T-helper 17 cell (primary cell): Measurements from ENCODE around the gene TTC16. TPM values are rescaled to one million over a fixed set of nuclear protein-coding genes. Genes with fewer than 3 reads are reported as not detected.

Experiments used
- ATAC-seq: fragments of 150-1000 bp; cut with Tn5 transposase; 2 replicates; pipeline ENCODE4 v1.10.0; 2021; ENCODE audit warnings: mild to moderate bottlenecking, moderate library complexity
- DNase-seq, 3 donors: peaks; one replicate each; pipeline versions ENCODE4 v3.0.0 to v3.0.0-alpha.2; 2020 to 2021
- H3K9me3 ChIP-seq: one replicate; pipeline ENCODE4 v1.7.0; 2013; ENCODE audit warnings: low read length, mild to moderate bottlenecking; ENCODE audit not compliant: control insufficient read depth, poor library complexity, severe bottlenecking
- H3K27ac Mint-ChIP-seq: one replicate; pipeline ENCODE4 v1.8.0; 2022; ENCODE audit warnings: mild to moderate bottlenecking, moderate library complexity, mixed read lengths
- H3K27me3 Mint-ChIP-seq: one replicate; pipeline ENCODE4 v1.8.0; 2022; ENCODE audit warnings: mixed read lengths
- H3K36me3 Mint-ChIP-seq: one replicate; pipeline ENCODE4 v1.8.0; 2022; ENCODE audit warnings: low read depth, mixed read lengths
- H3K4me1 Mint-ChIP-seq: one replicate; pipeline ENCODE4 v1.8.0; 2022; ENCODE audit warnings: mild to moderate bottlenecking, mixed read lengths
- H3K4me3 Mint-ChIP-seq: one replicate; pipeline ENCODE4 v1.8.0; 2022; ENCODE audit warnings: mild to moderate bottlenecking, moderate library complexity, mixed read lengths
- total RNA-seq, 4 donors: library from RNA in 2 of 4; stranded (reverse) in 2 of 4; gene quantifications; one replicate each; pipeline ENCODE4 v1.2.3 and lab custom pipeline; 2022 to 2026

The TTC16 gene
- total RNA-seq, 2 donors from 2014 or later = 3.7 to 4.3 TPM

DNA sequence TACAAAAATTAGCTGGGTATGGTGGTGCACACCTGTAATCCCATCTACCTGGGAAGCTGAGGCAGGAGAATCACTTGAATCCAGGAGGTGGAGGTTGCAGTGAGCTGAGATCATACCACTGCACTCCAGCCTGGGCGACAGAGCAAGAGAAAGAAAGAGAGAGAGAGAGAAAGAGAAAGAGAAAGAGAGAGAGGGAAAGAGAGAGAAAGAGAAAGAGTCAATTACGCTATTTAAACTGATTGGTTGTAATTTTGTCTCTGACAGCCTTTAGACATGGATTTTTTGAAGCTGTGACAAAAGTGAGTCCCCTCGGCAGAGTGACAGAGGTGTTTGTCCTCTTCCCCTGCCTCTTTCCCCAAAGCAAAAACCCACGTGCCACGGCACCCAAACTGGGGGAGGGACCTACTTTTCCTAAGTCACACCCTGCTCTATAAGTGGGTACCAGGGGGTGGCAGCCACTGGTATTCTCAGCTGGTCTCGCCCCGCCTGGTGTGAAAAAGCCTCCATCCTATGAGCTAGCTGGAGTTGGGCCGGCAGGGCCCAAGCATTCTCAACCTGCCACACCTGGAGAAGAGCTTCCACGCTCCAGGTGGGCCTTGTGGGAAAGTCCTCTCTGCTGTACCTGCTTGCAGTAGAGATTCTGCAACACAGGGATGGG lies 12.5 kb upstream of the TTC16 start:
- no peaks in the 10 kb centered on the region for H3K27me3 Mint-ChIP-seq
- DNase-seq (no peak), ATAC-seq (no peak)
- peaks cover 17% of the 10 kb centered on the region for H3K4me1 Mint-ChIP-seq
- H3K36me3 Mint-ChIP-seq = no peaks in the 10 kb centered on the region
- H3K9me3 ChIP-seq = no peaks in the 10 kb centered on the region
- no peak overlapping the region for H3K27ac Mint-ChIP-seq
- H3K4me3 Mint-ChIP-seq = no peak overlapping the region

DNA sequence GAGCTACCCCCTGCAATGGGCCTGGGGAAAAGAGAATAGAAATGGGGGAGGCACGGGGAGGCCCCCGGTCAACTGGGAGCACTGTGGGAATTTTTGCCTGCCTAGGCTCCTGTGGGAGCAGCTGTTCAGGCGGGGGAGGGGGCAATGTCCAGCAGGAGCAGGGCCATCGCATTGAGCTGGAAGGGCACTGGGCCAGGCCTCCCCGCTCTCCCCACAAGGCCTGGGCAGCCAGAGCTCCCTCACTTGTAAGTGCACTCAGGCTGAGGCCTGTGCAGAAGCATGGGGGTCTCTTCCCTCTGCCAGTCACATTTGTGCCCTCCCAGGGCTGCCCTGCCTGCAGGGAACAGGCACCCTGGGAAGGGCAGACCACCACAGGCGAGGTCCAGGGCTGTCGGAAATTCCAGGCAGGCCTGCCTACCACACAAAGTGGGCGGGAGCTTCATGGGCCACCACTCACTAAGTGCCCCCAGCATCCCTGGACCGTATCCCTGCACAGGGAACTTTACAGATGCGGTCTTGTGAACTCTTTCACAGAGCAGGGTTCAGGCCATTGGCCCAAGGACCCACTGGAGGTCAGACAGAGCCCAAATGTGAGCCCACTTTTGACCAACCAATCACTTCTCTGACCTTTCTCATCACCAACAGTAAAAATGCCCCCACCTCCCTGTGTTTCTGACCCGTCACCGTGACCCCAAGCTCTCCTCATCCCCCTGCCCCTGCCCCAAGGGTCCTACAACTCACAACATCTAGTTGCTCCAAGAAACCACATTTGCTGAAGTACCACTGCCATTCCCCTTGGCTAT lies 10.1 kb upstream of the TTC16 start:
- no peaks in the 10 kb centered on the region for H3K9me3 ChIP-seq
- no peaks in the 10 kb centered on the region for H3K27me3 Mint-ChIP-seq
- no peak for DNase-seq
- no peak for ATAC-seq
- no peaks in the 10 kb centered on the region for H3K36me3 Mint-ChIP-seq
- no peak overlapping the region for H3K4me3 Mint-ChIP-seq
- peaks cover 8% of the 10 kb centered on the region for H3K4me1 Mint-ChIP-seq
- no peak overlapping the region for H3K27ac Mint-ChIP-seq

DNA sequence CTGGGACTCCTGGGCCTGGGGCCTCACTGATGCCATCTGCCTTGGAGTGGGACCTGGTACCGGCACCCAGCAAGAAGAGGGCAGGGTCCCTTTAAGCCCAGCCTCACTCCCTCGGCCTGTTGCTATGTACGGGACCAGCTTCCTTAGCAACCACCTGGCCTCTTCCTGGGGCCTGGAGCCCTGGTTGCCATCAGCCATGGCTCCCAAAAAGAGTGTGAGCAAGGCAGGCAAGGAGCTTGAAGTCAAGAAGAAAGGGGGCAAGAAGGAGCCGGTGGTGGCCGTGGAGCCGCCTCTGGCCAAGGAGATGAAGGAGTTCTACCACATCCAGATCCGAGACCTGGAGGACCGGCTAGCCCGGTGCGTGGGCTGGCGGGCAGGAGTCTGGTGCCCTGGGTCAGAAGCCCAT lies 9.0 kb upstream of the TTC16 start, which contains the start of gene CFAP157:
CFAP157 (plus strand) TSS at position 153 of the 406 bp plus-strand sequence; CDS start at position 197, 44 bp downstream.
- H3K4me1 Mint-ChIP-seq = peaks cover 14% of the 10 kb centered on the region
- H3K9me3 ChIP-seq = no peaks in the 10 kb centered on the region
- H3K27ac Mint-ChIP-seq = no peak within 1 kb of the TSS
- H3K36me3 Mint-ChIP-seq = no peaks in the 10 kb centered on the region
- DNase-seq (no peak), ATAC-seq (no peak)
- peak within 1 kb of the TSS; percentile 5 for H3K4me3 Mint-ChIP-seq
- H3K27me3 Mint-ChIP-seq = no peaks in the 10 kb centered on the region

DNA sequence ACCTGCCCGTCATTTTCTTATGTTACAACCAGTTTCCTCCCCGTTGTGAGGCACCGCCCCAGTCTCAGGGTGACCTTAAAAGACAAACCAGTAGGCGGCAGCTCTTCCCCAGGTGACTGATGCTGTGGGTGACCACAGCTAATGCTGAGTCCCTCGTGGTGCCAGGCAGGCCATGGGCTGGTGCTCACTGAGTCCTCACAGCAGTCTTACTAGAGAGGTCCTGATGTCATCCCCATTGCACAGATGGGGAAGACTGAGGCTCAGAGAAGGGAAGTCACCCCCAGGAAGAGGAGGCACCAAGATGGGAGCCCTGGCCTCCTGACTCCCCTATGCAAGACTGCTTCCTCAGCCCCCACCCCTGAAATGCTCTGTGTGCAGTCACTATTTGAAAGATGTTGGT lies 8.1 kb upstream of the TTC16 start:
- ATAC-seq = peak; percentile 93
- H3K4me1 Mint-ChIP-seq = peaks cover 16% of the 10 kb centered on the region
- H3K4me3 Mint-ChIP-seq = peak overlapping the region; percentile 5
- no peaks in the 10 kb centered on the region for H3K27me3 Mint-ChIP-seq
- H3K27ac Mint-ChIP-seq = no peak overlapping the region
- H3K36me3 Mint-ChIP-seq = no peaks in the 10 kb centered on the region
- peak in 2 of 3 donors; percentile 24 to 33 for DNase-seq
- no peaks in the 10 kb centered on the region for H3K9me3 ChIP-seq

DNA sequence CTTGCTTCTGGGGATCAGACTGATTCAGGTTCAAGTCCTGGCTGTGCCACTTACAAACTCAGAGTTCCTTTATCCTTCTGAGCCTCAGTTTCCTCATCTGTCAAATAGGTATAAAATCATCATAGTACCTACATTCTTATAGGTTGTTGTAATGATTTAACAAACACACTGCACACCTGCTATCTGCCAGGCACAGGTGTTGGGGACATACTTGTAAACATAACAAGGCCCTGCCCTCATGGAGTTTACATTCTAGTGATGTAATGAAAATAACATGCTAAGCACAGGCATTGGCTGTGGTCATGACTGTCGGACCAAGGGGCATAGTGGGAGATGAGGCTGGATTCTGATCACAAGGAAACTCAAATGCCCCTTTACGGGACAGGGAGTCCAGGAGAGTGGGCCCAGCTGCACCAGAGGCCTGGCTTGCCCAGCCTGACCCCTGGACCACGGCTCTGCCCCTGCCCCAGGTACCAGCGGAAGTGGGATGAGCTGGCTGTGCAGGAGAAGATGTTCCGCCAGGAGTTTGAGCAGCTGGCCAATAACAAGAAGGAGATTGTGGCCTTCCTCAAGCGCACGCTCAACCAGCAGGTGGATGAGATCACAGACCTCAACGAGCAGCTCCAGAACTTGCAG lies 6.8 kb upstream of the TTC16 start:
- Mint-ChIP-seq H3K4me1 (peaks cover 16% of the 10 kb centered on the region), H3K27me3 (no peaks in the 10 kb centered on the region), H3K36me3 (no peaks in the 10 kb centered on the region), H3K4me3 (no peak overlapping the region), H3K27ac (no peak overlapping the region)
- H3K9me3 ChIP-seq = no peaks in the 10 kb centered on the region
- ATAC-seq = no peak
- DNase-seq = no peak

DNA sequence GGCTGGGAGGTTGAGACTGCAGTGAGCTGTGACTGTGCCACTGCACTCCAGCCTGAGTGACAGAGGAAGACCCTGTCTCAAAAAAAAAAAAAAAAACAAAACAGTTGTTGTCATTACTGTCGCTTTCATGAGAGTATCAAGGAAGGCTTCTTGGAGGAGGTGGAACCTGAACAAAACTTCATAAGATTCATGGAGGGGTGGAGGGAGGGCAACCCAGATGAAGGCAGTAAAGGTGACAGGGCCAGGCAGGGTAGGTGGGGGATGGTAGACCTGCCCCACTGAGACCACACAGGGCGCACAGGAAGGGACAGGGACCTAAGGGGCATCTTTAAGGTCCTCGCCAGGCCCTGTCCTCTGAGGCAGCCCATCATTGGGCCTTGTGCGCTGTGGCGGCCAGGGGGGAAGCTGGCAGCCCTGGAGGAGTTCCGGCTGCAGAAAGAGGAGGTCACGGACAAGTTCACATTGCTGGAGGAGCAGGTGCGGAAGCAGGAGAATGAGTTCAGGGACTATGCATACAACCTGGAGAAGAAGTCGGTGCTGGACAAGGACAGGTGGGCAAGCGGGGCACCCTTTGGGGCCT lies 5.6 kb upstream of the TTC16 start:
- no peak for DNase-seq
- Mint-ChIP-seq H3K4me3 (no peak overlapping the region), H3K4me1 (peaks cover 18% of the 10 kb centered on the region), H3K36me3 (no peaks in the 10 kb centered on the region), H3K27ac (peak overlapping the region; percentile 32), H3K27me3 (no peaks in the 10 kb centered on the region)
- no peaks in the 10 kb centered on the region for H3K9me3 ChIP-seq
- ATAC-seq = no peak

DNA sequence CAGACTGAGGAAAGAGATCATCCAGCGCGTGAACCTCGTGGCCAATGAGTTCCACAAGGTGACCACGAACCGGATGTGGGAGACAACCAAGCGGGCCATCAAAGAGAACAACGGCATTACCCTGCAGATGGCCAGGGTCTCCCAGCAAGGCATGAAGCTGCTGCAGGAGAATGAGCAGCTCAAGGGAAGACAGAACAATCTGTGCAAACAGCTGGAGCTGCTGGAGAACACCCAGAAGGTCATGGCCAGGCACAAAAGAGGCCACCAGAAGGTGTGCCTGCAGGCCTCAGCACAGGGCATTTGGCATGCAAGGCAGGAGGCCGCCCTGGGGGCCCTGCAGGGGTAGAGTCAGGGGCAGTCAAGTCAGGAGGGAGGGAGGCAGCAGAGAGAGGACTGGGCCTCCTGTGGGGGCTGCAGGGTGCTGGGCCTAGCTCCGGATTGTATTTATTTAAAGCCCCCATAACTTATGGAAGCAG lies 4.6 kb upstream of the TTC16 start:
- no peaks in the 10 kb centered on the region for H3K27me3 Mint-ChIP-seq
- H3K9me3 ChIP-seq = no peaks in the 10 kb centered on the region
- H3K4me1 Mint-ChIP-seq = peaks cover 25% of the 10 kb centered on the region
- DNase-seq (no peak), ATAC-seq (no peak)
- no peak overlapping the region for H3K4me3 Mint-ChIP-seq
- H3K27ac Mint-ChIP-seq = peak overlapping the region; percentile 32
- H3K36me3 Mint-ChIP-seq = peaks cover 3% of the 10 kb centered on the region

DNA sequence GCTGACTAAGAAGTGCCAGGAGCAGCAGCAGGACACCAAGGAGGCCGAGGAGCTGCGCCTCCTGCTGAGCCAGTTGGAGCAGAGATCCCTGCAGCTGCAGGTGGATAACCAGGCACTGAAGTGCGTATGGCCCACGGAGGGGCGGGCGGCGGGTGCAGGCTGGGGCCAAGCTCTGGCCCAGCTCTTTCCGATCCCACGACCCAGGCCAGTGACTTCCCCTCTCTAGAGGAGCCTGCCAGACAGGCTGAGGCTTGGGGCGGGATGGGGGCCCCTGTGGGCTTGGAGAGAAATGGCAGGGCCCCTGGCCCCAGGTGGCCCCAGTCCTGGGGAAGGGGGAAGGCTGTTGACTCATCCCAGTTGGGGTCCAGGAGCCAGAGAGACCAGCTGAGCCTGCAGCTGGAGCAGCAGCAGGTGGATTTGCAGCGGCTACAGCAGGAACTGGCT lies 4.0 kb upstream of the TTC16 start:
- Mint-ChIP-seq H3K4me3 (no peak overlapping the region), H3K27ac (no peak overlapping the region), H3K4me1 (peaks cover 24% of the 10 kb centered on the region), H3K27me3 (no peaks in the 10 kb centered on the region), H3K36me3 (peaks cover 3% of the 10 kb centered on the region)
- H3K9me3 ChIP-seq = no peaks in the 10 kb centered on the region
- no peak for DNase-seq
- no peak for ATAC-seq

DNA sequence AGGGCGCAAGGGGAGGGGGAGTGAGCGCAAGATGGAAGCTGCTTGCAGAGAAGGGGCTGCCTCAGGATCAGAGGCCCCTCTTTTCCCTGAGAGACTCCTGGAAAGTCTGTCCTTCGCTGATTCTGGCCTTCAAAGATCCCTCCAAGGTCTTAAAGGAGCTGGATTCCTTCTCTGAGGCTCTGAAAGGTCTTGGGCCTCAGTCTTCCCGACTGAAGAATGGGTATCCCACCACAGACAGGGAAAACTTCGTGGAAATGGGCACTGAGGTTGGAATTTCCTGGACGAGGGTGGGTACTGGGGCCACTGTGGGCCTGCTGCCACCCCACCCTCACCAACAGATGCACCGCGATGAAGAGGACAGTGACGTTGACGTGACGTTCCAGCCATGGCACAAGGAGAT lies 3.5 kb upstream of the TTC16 start:
- ATAC-seq (no peak), DNase-seq (no peak)
- Mint-ChIP-seq H3K27me3 (no peaks in the 10 kb centered on the region), H3K4me1 (peaks cover 22% of the 10 kb centered on the region), H3K4me3 (peak overlapping the region; percentile 25), H3K36me3 (peaks cover 3% of the 10 kb centered on the region), H3K27ac (no peak overlapping the region)
- no peaks in the 10 kb centered on the region for H3K9me3 ChIP-seq

DNA sequence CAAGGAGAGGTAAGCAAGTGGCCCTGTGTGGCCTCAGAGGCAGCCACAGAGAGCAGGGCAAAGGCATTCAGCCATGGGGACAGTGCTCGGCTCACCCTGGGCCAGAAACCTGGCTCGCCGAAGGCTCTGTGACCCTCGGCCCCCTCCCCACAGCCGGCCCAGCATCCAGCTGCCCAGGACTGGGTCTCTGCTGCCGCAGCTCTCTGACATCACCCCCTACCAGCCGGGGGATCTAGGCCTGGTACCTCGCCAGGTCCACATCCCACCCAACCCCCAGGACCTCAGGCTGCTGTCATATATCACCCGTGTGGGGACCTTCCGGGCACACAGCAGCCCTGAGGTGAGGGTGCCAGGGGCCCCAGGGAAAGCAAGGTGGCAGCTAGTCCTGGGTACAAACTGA lies 3.0 kb upstream of the TTC16 start:
- Mint-ChIP-seq H3K27ac (no peak overlapping the region), H3K4me1 (peaks cover 17% of the 10 kb centered on the region), H3K36me3 (peaks cover 3% of the 10 kb centered on the region), H3K27me3 (no peaks in the 10 kb centered on the region), H3K4me3 (peak overlapping the region; percentile 25)
- no peak for ATAC-seq
- no peaks in the 10 kb centered on the region for H3K9me3 ChIP-seq
- DNase-seq = no peak

DNA sequence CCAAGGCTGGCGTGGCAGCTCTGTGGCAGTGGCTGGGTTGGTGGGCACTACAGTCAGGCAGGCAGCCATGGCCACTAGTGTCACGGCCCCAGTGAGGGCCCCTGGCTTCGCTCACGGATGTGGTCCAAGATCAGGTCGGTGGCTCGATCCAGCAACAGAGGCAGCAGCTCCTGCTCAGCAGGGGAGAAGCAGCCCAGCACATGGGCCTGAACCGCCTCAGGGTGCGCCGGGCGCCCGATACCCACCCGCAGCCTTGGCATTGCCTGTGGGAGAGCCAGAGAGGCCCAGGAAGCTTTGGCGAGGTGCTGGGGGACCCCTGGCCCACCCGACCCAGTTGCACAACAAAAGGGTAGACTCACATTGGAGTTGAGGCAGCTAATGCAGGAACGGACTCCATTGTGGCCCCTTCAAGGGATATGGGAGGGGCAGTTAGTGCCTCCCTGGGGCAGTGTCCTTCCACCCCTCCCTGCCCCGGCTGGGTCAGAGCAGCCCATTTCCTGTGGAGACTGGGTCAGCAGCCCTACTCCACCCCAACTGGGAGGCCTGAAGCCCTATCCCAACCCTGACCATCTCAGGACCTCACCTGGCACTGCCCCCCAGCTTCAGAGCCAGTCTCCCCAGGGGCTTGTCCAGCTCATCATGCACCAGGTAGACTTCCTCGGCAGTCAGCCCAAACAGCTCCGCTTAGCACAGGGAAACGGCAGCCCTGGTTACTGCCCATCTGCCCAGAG lies 1.7 kb upstream of the TTC16 start:
- no peak for DNase-seq
- peaks cover 17% of the 10 kb centered on the region for H3K4me1 Mint-ChIP-seq
- H3K36me3 Mint-ChIP-seq = peaks cover 3% of the 10 kb centered on the region
- H3K9me3 ChIP-seq = no peaks in the 10 kb centered on the region
- H3K27me3 Mint-ChIP-seq = no peaks in the 10 kb centered on the region
- no peak overlapping the region for H3K27ac Mint-ChIP-seq
- ATAC-seq = no peak
- H3K4me3 Mint-ChIP-seq = peak overlapping the region; percentile 84

DNA sequence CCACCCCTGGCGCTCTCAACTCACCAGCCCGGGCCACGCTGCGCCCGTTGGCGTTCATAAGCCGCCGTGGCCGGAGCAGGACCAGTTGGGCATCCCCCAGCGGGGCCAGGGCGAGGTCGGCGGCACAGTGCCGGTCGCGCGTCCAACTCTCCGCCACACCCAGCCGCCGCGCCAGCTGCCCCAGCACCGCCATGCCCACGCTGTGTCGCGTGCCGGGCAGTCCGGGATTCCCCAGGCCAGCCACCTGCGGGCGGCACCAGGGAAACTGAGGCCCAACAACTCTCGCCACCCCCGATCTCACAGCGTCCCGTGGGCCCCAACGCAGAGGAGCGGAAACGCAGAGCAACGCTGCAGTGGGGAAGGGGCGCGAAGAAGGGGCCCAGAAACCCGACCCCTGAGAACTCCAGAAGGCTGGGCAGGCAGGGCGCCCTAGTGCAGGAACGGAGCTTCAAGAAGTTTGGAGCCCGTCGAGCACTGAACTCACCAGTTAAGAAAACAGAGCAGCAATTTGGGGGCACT lies 869 bp upstream of the TTC16 start:
- DNase-seq (no peak), ATAC-seq (peak; percentile 4)
- no peaks in the 10 kb centered on the region for H3K9me3 ChIP-seq
- Mint-ChIP-seq H3K36me3 (peaks cover 3% of the 10 kb centered on the region), H3K4me3 (peak overlapping the region; percentile 99), H3K4me1 (peaks cover 25% of the 10 kb centered on the region), H3K27me3 (no peaks in the 10 kb centered on the region), H3K27ac (peak overlapping the region; percentile 98)
